Renal pelvis (tissue), 12 donors: ENCODE measurements around the gene STK40. TPM values are rescaled to one million over a fixed set of nuclear protein-coding genes. Genes with fewer than 3 reads are reported as not detected.

ENCODE experiments used
- DNase-seq: peaks from one replicate; pipeline ENCODE4 v3.0.0-alpha.2; 2013
- long read RNA-seq, 16 experiments: transcript quantifications; one replicate each; lab custom pipeline, GENCODE V29; 2026
- polyA plus RNA-seq, 3 donors: library from polyadenylated mRNA; unstranded; fragments of 120-200 nt; gene quantifications; one replicate each; pipeline ENCODE4 v1.2.1, GENCODE V29; 2013; ENCODE audit not compliant: insufficient read length in 3 of 3

STK40 gene, protein sequence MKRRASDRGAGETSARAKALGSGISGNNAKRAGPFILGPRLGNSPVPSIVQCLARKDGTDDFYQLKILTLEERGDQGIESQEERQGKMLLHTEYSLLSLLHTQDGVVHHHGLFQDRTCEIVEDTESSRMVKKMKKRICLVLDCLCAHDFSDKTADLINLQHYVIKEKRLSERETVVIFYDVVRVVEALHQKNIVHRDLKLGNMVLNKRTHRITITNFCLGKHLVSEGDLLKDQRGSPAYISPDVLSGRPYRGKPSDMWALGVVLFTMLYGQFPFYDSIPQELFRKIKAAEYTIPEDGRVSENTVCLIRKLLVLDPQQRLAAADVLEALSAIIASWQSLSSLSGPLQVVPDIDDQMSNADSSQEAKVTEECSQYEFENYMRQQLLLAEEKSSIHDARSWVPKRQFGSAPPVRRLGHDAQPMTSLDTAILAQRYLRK
- 10 to 100 TPM; 42.5 to 48.5 (median 43.4) TPM for polyA plus RNA-seq
- long read RNA-seq, donor 1, transcript STK40-204 (11 exons, 3,621 nt): major isoform, 5 of 5 reads
- long read RNA-seq, donor 1, partial matches to known transcripts: 0 of 5 reads
- long read RNA-seq, donor 1, other reads (novel, unspliced or antisense): 0 of 5 reads
- long read RNA-seq, donor 2, transcript STK40-204 (11 exons, 3,621 nt): major isoform, 19 of 26 reads
- long read RNA-seq, donor 2, partial matches to known transcripts: 7 of 26 reads
- long read RNA-seq, donor 2, other reads (novel, unspliced or antisense): 0 of 26 reads
- long read RNA-seq, donor 3, transcript STK40-204 (11 exons, 3,621 nt): major isoform, 11 of 11 reads
- long read RNA-seq, donor 3, partial matches to known transcripts: 0 of 11 reads
- long read RNA-seq, donor 3, other reads (novel, unspliced or antisense): 0 of 11 reads
- long read RNA-seq, donor 4, transcript STK40-204 (11 exons, 3,621 nt): major isoform, 7 of 8 reads
- long read RNA-seq, donor 4, partial matches to known transcripts: 0 of 8 reads
- long read RNA-seq, donor 4, other reads (novel, unspliced or antisense): 0 of 8 reads
- long read RNA-seq, donor 5, partial matches to known transcripts: 0 of 4 reads
- long read RNA-seq, donor 5, other reads (novel, unspliced or antisense): 0 of 4 reads
- long read RNA-seq, donor 6, partial matches to known transcripts: 0 of 5 reads
- long read RNA-seq, donor 6, other reads (novel, unspliced or antisense): 0 of 5 reads
- long read RNA-seq, donor 7, transcript STK40-204 (11 exons, 3,621 nt): major isoform, 16 of 17 reads
- long read RNA-seq, donor 7, partial matches to known transcripts: 0 of 17 reads
- long read RNA-seq, donor 7, other reads (novel, unspliced or antisense): 0 of 17 reads
- long read RNA-seq, donor 8, partial matches to known transcripts: 0 of 4 reads
- long read RNA-seq, donor 8, other reads (novel, unspliced or antisense): 0 of 4 reads
- long read RNA-seq, donor 9, transcript STK40-204 (11 exons, 3,621 nt): major isoform, 13 of 19 reads
- long read RNA-seq, donor 9, partial matches to known transcripts: 6 of 19 reads
- long read RNA-seq, donor 9, other reads (novel, unspliced or antisense): 0 of 19 reads
- long read RNA-seq, donor 10, partial matches to known transcripts: 5 of 8 reads
- long read RNA-seq, donor 10, other reads (novel, unspliced or antisense): 0 of 8 reads
- long read RNA-seq, donor 11, transcript STK40-204 (11 exons, 3,621 nt): major isoform, 5 of 5 reads
- long read RNA-seq, donor 11, partial matches to known transcripts: 0 of 5 reads
- long read RNA-seq, donor 11, other reads (novel, unspliced or antisense): 0 of 5 reads
- long read RNA-seq, donor 12, transcript STK40-204 (11 exons, 3,621 nt): major isoform, 13 of 21 reads
- long read RNA-seq, donor 12, partial matches to known transcripts: 8 of 21 reads
- long read RNA-seq, donor 12, other reads (novel, unspliced or antisense): 0 of 21 reads
- long read RNA-seq, donor 13, partial matches to known transcripts: 0 of 4 reads
- long read RNA-seq, donor 13, other reads (novel, unspliced or antisense): 0 of 4 reads
- long read RNA-seq, donor 14: 0 reads
- long read RNA-seq, donor 15, transcript STK40-204 (11 exons, 3,621 nt): major isoform, 10 of 10 reads
- long read RNA-seq, donor 15, partial matches to known transcripts: 0 of 10 reads
- long read RNA-seq, donor 15, other reads (novel, unspliced or antisense): 0 of 10 reads
- long read RNA-seq, donor 16, transcript STK40-204 (11 exons, 3,621 nt): major isoform, 11 of 17 reads
- long read RNA-seq, donor 16, partial matches to known transcripts: 6 of 17 reads
- long read RNA-seq, donor 16, other reads (novel, unspliced or antisense): 0 of 17 reads

DNA sequence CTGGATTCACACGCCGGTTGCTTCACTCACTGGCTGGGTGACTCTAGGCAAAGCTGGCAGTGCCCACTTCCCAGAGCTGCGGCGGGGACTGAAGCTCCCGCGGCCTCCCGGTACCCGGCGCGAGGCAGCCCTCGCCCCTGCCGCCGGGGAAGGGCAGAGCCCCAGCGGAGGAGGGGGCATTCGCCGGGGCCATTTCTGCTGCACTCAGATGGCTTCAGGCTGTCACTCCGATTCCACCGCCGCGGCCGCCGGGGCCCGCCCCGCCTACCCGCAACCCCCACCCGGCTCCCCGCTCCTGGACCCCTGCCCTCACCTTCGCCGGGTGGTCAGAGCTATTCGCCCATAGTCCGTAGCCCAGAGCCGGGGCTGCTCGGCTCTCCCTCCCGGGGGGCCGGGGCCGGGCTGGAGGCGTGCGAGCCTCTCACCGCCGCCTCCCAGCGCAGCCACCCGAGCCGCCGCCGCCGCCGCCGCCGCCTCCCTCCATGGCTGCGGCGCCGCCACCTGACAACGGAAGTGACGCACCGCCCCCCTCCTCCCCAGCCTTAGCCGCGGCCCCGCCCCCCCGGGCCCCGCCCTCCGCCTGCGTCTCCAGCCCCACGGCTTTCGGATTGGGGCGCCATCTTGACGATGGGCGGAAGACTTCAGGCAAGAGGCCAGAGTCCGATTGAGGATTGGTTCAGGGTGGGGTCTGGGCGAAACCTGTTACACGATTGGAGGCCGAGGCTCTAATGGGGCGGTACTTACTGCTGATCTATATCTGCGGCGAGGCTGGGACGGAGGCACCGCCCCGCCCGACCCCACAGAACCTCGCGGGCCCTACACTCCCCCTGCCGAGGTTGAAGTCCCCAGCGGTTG lies at the start of gene STK40:
STK40 (minus strand) TSS at position 515 of the 855 bp plus-strand sequence. CDS start 24,592 bp downstream, outside the sequence.
- peak; percentile 99 for DNase-seq

DNA sequence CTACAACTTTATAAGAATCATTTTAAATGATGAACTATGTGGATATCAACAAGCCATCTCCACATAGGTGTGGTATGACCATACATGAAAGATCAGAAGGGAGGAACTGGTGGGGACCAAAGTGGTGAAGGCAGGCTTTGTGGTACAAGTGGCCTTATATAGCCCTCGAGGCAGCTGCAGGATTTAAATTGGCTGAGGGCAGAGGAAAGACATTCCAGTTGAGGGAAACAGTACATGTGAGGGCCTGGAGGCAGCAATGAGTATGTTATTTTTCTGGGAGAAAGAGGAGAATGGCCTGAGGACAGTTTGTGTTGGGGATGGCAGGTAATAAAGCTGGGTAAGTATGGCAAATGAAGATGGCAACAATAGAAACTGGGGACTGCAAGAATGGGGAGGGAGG lies 47.4 kb upstream of the STK40 start:
- no peak for DNase-seq

DNA sequence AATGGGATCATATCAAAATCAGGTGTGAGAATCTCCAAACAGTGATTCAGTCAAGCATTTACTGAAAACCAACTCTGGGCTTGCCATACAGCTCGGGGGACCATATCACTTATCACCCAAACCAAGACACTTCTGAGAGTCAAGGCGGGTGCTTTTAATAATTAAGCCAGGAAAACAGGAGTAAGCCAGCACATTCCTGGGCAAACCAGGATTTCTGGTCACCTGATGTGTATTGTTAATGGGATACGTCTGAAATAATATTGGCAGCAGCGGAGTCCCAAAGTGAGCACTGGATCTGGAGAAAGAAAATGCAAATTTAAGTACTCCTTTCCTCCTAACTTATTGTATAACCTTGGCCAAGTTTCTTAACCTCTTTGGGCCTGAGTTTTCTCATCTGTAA lies 46.9 kb upstream of the STK40 start:
- no peak for DNase-seq

DNA sequence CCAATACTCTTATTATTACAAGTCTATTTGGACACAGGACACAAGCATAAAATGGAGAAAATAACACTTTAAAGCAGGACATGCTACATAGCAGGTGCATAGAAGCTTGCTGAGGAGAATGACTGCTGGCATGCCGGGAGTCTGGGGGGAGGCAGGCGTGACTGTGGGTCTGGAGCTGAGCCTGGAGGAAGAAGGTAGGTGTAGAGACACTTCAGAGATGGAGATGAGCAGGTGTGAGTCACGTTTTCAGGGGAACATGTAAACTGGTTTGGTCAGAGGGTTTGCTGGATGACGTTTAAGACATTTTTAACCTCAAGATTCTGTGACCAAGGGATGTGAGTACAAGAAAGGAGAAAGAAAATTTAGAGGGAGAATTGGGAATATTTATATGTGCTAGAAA lies 40.1 kb upstream of the STK40 start:
- DNase-seq: no peak

DNA sequence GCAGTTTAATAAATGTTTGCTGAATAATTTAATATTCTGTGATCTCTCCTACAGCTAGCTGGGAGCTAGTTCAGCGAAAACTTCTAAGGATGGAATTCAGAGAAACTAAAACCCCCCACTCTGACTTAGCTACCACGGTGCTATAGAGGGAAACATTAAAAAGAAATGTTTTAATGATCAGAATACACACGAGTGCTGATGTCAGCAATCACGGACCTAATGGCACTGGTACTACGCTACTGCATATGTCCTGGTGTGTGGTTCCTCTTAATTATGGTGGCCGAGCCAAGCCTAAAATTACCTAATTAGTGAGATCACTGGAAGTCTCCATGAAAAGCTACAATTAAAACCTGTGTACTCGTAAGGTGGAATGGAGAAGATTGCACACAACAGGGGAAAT lies 35.9 kb upstream of the STK40 start:
- DNase-seq: no peak

DNA sequence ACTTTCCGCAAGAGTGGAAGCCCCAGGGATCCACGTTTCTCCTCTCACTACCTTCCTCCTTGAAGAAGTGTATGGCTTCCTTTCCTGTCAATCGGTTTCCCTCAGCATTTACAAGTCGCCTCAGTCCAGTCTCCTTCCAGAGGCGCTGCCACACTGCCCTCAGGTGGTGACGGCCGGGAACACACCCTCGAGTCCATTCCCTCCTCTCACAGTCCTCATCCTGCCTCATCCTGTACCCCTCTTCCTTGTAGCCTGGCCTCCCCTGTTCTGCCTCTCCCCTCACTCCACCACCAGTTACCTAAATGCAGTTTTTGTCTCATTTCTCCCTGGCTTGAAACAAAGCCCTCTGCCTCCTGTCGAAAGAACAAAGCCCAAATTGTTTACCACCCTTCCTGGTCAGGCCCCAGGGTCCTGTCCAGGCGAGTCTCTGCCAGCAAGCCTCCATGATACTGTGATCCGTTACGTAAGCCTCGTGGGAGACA lies 35.2 kb upstream of the STK40 start:
- DNase-seq: peak; percentile 74

DNA sequence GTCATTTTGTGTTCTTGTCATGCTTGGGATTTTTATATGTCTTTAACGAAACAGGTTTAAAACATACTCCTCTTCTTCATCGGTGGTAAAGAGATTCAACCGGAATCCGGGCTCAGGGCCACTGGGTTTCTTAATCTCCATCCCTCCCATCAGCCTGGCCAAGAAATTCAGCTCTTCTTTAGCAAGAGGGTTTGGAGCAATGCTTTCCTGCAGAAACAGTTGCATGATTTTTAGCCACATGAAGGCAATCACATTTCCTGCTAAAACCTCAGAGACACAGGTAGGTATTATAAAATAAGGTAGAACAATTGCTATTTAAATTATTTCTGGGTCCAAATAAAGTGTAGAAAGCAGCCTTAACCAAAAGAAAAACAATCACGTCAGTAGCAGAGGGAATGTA lies 34.7 kb upstream of the STK40 start:
- DNase-seq: no peak

DNA sequence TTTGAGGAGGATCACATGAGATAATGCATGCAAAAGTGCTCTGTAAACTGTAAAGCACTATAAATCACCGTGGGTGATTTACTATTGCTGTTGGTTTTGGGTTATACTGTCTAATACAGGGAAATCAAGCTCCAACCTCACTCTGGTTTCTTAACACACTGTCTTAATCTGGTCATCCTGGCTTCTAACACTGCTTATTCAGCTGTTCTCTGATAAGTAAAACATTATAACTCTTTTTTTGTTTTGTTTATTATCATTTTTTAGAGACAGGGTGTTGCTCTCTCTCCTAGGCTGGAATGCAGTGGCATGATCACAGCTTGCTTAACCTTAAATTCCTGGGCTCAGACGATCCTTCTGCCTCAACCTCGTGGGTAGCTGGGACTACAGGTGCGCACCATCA lies 33.8 kb upstream of the STK40 start:
- no peak for DNase-seq

DNA sequence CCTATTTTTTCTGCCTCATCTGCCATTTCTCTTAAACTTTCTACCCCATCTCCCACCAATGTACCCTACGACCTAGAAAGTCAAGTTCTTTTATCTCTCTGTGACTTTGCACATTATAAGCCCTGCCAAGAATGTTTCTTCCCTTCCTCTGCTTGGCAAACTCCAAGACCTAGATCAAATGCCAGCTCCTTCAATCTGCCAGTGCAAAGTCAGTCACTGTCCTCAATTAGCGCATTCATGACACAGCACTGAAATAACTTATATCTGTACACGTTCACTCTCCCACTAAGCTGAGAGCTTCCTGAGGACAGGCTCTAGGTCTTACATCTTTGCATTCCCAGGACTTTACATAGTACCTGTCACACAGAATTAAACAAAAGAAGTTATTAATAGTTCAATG lies 33.4 kb upstream of the STK40 start:
- no peak for DNase-seq

DNA sequence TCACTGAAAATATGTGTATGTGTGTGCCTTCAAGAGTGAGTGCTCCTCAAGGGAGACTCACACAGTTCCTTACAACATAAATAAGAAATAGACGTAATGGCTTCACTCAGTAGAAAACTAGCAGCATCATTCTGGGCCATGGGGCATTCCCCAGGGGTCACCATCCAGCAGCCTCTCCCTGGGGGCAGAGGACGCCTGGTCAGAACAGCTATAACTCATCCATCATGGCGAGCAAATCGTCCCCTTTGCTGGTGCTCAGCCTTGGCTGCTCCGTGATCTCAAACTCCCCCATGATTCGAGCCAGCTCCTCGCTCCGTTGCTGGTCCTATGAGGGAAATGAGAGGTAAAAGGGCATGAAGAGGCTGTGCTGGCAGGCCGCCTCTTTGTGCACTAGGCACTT lies 32.2 kb upstream of the STK40 start:
- DNase-seq: no peak

DNA sequence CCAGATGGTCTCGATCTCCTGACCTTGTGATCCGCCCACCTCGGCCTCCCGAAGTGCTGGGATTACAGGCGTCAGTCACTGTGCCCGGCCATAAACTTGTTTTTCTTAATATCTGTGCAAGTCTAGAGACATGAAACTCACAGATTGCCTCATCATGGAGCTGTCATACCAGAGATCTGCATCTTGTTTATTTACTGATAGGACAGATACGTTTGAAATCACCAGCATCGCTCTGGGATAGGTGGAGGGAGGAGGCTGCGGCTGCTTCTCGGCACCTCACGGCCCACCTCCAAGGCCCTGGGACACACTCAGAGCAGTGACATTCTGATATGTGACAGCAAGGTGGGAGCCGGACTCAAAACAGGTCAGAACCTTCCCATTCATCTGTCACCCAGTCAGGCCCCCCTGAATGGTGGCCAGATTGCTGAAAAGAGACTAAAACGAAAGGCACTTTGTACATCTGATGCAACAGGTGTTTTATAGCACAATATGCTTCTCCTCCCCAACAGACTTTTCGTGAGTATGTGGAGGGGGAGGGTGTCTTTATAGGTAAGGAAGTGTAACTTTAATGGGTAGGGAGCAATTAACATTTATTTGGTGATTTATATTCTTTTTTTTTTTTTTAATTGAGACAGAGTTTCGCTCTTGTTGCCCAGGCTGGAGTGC lies 30.1 kb upstream of the STK40 start:
- no peak for DNase-seq

DNA sequence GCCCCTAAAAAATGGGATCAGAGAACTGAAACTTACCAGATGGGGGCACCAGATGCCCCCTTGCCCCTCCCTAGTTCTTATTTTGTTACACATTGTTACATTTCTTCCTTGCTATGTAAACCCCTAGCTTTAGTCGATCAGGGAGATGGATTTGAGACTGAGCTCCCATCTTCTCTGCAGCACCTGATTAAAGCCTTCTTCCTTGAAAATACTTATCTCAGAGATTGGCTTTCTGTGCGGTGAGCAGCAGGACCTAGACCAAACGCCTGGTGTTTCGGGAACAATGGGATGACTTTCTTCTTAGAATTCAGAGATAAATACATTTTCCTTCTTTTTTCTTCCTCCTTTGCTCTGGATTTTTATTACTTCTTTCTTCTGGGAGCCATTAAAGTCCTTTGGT lies 28.7 kb upstream of the STK40 start:
- no peak for DNase-seq

DNA sequence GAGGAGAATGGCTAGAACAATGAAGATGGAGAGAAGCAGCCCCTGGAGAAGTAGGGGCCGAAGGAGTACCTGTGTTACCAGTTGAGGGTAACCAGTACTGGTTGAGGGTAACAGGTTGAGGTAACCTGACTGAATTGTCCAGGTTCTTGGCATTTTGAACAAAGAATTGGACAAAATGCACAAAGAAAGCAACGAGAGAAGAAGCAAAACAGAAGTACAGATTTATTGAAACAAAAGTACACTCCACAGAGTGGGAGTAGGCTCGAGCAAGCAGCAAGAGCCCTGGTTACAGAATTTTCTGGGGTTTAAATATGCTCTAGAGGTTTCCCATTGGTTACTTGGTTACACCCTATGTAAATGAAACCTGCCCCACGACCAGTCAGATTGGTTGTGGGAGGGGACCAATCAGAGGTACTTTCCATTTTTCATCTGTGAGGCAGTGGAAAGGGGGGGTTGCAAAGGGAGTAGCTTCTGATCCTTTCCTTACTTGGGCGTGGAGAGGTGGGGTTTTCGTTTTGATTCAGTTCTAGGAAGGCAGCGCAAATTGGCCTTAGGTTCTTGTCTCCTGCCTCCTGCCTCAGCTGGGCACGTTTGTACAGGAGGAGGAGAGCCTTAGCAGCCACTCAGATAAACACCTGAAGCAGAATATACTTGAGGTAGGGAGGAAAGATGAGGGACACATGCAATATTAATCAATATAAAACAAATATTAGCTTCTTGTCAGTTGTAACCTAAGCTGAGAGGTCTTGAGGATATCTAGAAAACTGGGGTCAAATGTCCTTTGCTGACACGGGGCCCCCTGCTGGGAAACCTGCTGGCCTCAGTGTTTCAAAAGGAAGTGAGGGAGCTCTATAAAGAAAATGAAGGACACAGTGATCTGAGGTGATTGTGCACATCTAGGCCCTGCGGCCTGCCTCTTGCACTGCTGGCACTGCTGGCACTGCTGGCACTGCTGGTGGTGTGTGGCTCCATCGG lies 26.2 kb upstream of the STK40 start:
- no peak for DNase-seq

DNA sequence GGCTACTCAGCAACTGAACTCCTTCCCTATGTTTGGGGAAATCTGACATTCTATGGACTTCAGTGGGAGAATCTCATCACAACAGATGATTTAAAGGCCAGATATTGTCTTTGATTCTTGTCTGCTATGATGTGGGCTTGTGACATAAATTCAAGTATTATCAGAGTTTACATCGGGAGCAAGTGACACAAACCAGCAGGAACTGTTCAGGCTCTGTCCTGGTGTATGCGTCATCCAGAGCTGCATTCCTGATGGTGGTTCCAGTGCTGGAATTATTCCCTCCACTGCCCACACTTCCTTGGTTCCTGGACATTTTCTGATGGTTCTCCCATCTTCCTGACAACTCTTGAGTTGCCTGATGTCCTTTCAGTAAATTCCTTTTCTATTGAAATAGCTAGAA lies 22.8 kb upstream of the STK40 start:
- DNase-seq: no peak

DNA sequence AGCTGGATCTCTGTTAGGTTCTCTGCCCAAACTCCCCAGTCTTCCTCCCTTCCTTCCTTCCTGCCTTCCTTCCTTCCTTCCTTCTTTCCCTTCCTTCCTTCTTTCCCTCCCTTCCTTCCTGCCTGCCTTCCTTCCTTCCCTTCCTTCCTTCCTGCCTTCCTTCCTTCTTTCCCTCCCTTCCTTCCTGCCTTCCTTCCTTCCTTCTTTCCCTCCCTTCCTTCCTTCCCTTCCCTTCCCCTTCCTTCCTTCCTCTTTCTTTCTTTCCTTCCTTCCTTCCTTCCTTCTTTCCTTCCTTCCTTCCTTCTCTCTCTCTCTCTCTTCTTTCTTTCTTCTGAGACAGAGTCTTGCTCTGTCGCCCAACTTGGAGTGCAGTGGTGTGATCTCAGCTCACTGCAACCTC lies 20.7 kb upstream of the STK40 start:
- DNase-seq: no peak

DNA sequence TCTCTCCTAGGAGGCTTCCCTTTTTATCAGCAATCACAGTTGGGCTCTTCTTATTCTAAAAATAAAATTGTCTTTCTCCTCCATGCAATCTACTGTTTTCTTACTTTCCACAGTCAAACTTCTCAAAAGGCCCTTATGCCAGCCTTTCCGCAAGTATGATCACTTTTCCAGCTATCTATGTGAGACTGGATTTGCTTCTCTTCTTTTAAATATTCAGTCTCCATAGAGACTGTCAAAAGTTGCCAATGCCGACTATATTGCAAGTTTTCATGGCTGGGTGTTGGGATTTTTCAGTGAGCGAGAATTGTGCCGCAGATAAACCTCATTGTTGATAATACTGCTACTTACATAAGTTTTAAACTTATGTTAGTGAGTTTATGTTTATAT lies 16.8 kb upstream of the STK40 start:
- no peak for DNase-seq
